Measurements from ENCODE around the gene IKZF2.

IKZF2 gene

DNA sequence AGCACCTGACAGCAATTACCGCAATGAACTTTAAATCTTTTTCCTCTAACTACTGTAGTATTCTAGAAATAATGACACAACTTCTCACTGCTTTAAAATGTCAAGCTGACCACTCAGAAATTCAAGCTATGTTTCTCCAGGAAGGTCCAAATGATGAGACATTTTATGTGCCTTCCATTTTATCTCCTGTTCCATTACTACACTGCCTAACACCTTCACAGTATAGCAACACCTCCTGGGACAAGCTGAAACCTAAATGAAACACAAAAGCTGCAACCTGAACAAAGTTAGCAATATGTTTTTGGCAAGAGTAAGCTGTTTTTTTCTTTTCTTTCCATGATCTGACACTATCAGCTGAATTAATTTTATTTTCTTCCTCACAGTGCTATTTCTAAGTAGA, 81.9 kb downstream of the IKZF2 start:
- H3K36me3 ChIP-seq (ENCODE audit: control insufficient read depth, insufficient read depth, low read length), result no peaks in the 10 kb centered on the region
- H3K27ac ChIP-seq (ENCODE audit: low read depth, low read length), result no peak overlapping the region
- H3K27me3 ChIP-seq (ENCODE audit: control insufficient read depth, insufficient read depth, low read length), result no peaks in the 10 kb centered on the region
- H3K4me3 ChIP-seq (ENCODE audit: low read depth, low read length), result no peak overlapping the region
- H3K9me3 ChIP-seq (ENCODE audit: control insufficient read depth, insufficient read depth, low read depth, low read length), result no peaks in the 10 kb centered on the region
- peaks cover 12% of the 10 kb centered on the region for H3K4me1 ChIP-seq (ENCODE audit: control insufficient read depth, insufficient read depth, low read length)
- no peak overlapping the region for H3K9ac ChIP-seq (ENCODE audit: low read length)

DNA sequence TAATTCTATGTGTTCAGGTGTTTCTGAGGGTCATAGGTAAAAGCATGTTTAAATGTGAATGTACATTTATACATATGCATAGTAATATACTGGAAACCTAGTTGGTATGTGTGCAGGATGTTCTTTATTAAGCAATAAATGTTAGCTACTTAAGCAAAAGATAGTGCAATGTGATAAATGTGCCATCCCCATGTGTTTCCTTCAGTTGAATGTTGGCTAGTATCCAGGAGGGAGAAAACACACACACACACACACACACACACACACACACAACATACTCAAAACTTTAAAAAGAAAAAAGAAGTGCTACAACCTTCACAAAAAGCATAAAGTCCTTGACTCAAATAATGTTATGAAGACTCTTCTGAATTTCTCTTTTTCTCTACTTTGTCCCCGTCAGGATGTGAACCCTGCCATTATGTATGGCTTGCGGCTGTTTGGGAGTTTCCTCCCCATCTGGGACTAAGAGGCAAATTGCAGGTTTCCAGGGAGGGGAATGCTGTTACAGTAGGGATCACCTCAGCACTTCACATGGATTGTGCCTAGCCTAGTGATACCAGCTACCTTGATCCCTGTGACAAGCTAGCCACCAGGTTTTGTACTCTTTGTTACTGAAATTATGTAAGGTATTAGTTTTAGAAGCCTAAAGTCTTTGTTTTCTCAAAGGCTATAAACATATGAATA, 82.6 kb downstream of the IKZF2 start:
- Histone ChIP-seq H3K4me1 (ENCODE audit: control insufficient read depth, insufficient read depth, low read length) (peaks cover 12% of the 10 kb centered on the region), H3K4me3 (ENCODE audit: low read depth, low read length) (no peak overlapping the region), H3K9me3 (ENCODE audit: control insufficient read depth, insufficient read depth, low read depth, low read length) (no peaks in the 10 kb centered on the region), H3K36me3 (ENCODE audit: control insufficient read depth, insufficient read depth, low read length) (no peaks in the 10 kb centered on the region), H3K9ac (ENCODE audit: low read length) (no peak overlapping the region), H3K27ac (ENCODE audit: low read depth, low read length) (no peak overlapping the region), H3K27me3 (ENCODE audit: control insufficient read depth, insufficient read depth, low read length) (no peaks in the 10 kb centered on the region)

DNA sequence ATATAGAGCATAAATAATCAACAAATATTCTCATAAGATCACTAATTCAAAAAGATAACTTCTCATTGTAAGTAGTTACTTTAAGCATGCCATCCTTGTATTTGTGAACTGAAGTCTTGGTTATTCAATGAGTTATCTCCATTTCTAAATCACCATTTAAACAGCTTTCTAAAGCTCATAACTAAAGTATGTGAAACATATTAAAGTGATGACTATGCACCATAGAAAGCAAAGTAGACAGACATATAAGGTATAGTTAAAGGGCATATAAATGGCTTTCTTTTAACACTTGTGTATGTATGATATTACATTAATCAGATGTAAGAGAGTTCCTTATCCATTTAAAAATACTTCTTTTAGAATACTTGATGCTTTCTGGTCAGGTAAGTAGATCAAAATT, 83.5 kb downstream of the IKZF2 start:
- no peaks in the 10 kb centered on the region for H3K36me3 ChIP-seq (ENCODE audit: control insufficient read depth, insufficient read depth, low read length)
- no peak overlapping the region for H3K27ac ChIP-seq (ENCODE audit: low read depth, low read length)
- peaks cover 12% of the 10 kb centered on the region for H3K4me1 ChIP-seq (ENCODE audit: control insufficient read depth, insufficient read depth, low read length)

DNA sequence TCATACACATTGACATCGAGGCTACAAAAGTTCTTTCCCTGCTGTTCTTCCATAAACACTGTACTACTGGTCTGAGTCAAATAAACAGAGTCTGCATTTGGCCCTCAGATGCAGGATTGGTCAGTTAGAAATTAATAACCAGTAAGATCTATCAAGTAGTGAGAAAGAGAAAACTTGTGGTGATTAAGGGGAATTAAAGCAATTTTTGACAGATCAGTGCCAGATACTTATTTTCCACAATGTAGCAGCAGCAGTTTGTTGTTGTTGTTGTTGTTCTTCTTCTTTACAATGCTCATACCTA, 85.0 kb downstream of the IKZF2 start:
- H3K4me3 ChIP-seq (ENCODE audit: low read depth, low read length), result no peak overlapping the region

More for the DNA sequence above, 83.5 kb downstream of the IKZF2 start:
- Histone ChIP-seq H3K27me3 (ENCODE audit: control insufficient read depth, insufficient read depth, low read length) (no peaks in the 10 kb centered on the region), H3K9ac (ENCODE audit: low read length) (no peak overlapping the region), H3K9me3 (ENCODE audit: control insufficient read depth, insufficient read depth, low read depth, low read length) (no peaks in the 10 kb centered on the region), H3K4me3 (ENCODE audit: low read depth, low read length) (no peak overlapping the region)

DNA sequence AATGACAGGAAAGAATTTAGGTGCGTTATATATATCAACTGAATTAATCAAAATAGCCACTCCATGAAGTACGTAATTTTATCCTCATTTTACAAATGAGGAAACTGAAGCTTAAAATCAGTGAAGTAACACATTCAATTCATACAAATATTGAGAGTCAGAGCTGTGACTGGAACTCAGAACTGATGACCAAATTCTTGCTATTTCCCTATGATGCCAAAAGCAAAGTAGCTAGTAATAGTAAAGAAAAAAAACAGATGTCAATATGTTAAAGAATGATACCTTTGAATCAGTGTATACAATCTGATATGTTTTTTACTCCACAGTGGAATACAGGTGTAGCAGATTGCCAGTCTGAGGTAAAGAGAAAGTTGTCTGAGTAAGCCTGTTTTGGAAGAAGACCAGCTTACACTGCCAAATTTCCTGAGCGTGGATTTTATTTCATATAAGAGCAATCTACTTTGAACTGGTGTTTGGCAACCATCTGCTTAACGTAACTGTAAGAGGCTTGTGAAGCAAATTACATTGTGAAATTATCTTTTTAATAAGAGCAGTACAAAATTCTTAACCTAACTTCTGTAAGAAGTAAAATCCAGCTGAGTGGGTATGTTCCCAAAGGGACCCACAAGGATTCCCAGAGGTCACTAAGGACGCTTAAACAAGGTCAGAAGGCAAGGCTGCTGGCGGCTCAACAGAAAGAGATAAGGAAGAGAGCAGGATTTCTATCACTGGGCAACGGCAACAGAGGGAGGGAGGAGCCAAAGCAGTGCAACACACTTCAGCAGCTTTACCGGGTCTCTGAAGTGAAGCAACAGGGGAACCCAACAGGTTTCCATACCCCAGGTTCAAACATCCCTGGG, 85.6 kb downstream of the IKZF2 start:
- H3K9ac ChIP-seq (ENCODE audit: low read length), result no peak overlapping the region
- no peaks in the 10 kb centered on the region for H3K9me3 ChIP-seq (ENCODE audit: control insufficient read depth, insufficient read depth, low read depth, low read length)
- H3K36me3 ChIP-seq (ENCODE audit: control insufficient read depth, insufficient read depth, low read length), result no peaks in the 10 kb centered on the region
- no peak overlapping the region for H3K27ac ChIP-seq (ENCODE audit: low read depth, low read length)
- no peaks in the 10 kb centered on the region for H3K27me3 ChIP-seq (ENCODE audit: control insufficient read depth, insufficient read depth, low read length)
- H3K4me1 ChIP-seq (ENCODE audit: control insufficient read depth, insufficient read depth, low read length), result peaks cover 12% of the 10 kb centered on the region
- no peak overlapping the region for H3K4me3 ChIP-seq (ENCODE audit: low read depth, low read length)

More for the DNA sequence above, 85.0 kb downstream of the IKZF2 start:
- Histone ChIP-seq H3K4me1 (ENCODE audit: control insufficient read depth, insufficient read depth, low read length) (peaks cover 12% of the 10 kb centered on the region), H3K27me3 (ENCODE audit: control insufficient read depth, insufficient read depth, low read length) (no peaks in the 10 kb centered on the region), H3K27ac (ENCODE audit: low read depth, low read length) (no peak overlapping the region), H3K36me3 (ENCODE audit: control insufficient read depth, insufficient read depth, low read length) (no peaks in the 10 kb centered on the region), H3K9ac (ENCODE audit: low read length) (no peak overlapping the region), H3K9me3 (ENCODE audit: control insufficient read depth, insufficient read depth, low read depth, low read length) (no peaks in the 10 kb centered on the region)

DNA sequence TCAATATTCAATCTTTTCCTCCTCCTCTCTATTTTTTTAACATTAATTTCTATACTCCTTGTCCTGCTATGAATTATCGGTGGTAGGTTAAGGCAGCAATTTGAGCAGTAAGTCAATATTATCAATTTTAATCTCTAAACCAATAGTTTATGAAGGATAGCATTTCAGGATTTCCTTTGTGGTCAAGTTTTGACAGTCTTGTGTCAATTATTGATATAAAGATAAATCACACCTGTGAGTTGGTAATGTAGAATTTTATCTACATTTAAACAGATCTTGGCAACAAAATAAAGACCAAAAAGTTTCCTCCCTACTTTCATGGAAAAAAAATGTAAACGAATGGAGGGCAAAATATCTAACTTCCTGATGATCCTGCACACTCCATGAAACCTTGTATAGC, 87.3 kb downstream of the IKZF2 start:
- no peaks in the 10 kb centered on the region for H3K36me3 ChIP-seq (ENCODE audit: control insufficient read depth, insufficient read depth, low read length)
- H3K27me3 ChIP-seq (ENCODE audit: control insufficient read depth, insufficient read depth, low read length), result no peaks in the 10 kb centered on the region
- peaks cover 7% of the 10 kb centered on the region; the same call in 1 of the 2 replicates for H3K4me1 ChIP-seq (ENCODE audit: control insufficient read depth, insufficient read depth, low read length)
- no peak overlapping the region for H3K9ac ChIP-seq (ENCODE audit: low read length)
- H3K27ac ChIP-seq (ENCODE audit: low read depth, low read length), result no peak overlapping the region
- H3K4me3 ChIP-seq (ENCODE audit: low read depth, low read length), result no peak overlapping the region
- H3K9me3 ChIP-seq (ENCODE audit: control insufficient read depth, insufficient read depth, low read depth, low read length), result no peaks in the 10 kb centered on the region

DNA sequence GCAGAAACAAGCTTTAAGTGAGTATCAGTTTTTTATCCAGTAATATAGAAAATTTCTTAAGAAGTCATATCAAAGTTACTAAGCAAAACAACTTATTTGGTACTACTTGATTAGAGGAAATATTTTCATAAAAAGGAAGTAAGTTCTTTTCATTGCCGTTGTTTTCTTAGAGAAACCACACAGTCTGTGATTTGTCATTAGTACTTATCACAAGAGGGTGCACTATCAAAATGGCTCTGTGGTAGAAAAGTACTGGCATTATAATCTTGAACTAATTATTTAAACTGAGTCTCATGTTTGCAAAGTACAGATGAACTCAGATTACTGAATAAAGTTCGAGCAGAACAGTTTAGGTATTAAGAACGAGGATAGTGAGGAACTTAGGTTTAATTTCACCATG, 93.4 kb downstream of the IKZF2 start:
- H3K9me3 ChIP-seq (ENCODE audit: control insufficient read depth, insufficient read depth, low read depth, low read length), result no peaks in the 10 kb centered on the region
- H3K9ac ChIP-seq (ENCODE audit: low read length), result no peak overlapping the region
- no peaks in the 10 kb centered on the region for H3K4me1 ChIP-seq (ENCODE audit: control insufficient read depth, insufficient read depth, low read length)
- H3K27me3 ChIP-seq (ENCODE audit: control insufficient read depth, insufficient read depth, low read length), result no peaks in the 10 kb centered on the region
- H3K27ac ChIP-seq (ENCODE audit: low read depth, low read length), result no peak overlapping the region
- H3K36me3 ChIP-seq (ENCODE audit: control insufficient read depth, insufficient read depth, low read length), result no peaks in the 10 kb centered on the region
- no peak overlapping the region for H3K4me3 ChIP-seq (ENCODE audit: low read depth, low read length)

DNA sequence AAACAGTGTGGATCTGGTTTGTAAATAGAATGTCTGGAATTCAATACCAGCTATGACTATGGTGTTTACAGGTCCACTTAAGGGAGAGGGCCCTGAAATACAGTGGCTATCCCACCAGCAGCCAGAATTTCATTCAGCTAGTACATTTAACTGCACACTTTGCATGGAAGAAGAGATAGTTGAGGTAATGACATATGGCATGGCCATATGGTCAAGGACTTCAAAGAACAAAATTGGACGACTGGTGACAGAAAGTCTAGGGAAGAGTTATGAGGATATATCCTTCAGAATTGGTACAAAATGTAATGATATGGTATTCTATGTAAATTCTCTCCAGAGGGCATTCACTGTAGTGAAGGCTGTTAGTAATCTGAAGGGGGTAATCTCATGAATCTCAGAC, 105.0 kb downstream of the IKZF2 start:
- Histone ChIP-seq H3K36me3 (ENCODE audit: control insufficient read depth, insufficient read depth, low read length) (no peaks in the 10 kb centered on the region), H3K27ac (ENCODE audit: low read depth, low read length) (no peak overlapping the region), H3K9me3 (ENCODE audit: control insufficient read depth, insufficient read depth, low read depth, low read length) (peaks cover 7% of the 10 kb centered on the region), H3K9ac (ENCODE audit: low read length) (no peak overlapping the region), H3K4me1 (ENCODE audit: control insufficient read depth, insufficient read depth, low read length) (no peaks in the 10 kb centered on the region), H3K27me3 (ENCODE audit: control insufficient read depth, insufficient read depth, low read length) (no peaks in the 10 kb centered on the region), H3K4me3 (ENCODE audit: low read depth, low read length) (no peak overlapping the region)

DNA sequence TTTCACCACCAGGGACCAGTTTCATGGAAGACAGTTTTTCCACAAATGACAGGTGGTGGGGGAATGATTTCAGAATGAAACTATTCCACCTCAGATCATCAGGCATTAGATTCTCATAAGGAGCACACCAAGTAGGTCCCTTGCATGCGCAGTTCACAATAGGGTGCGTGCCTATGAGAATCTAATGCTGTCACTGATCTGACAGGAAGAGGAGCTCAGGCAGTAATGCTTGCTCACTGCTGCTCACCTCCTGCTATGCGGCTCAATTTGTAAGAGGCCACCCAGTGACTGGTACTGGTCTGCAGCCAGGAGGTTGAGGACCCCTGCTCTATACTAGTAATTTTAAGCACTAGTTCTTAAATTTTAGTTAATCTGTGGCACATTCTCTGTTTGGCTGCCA, 107.8 kb downstream of the IKZF2 start:
- no peaks in the 10 kb centered on the region for H3K36me3 ChIP-seq (ENCODE audit: control insufficient read depth, insufficient read depth, low read length)
- H3K4me1 ChIP-seq (ENCODE audit: control insufficient read depth, insufficient read depth, low read length), result no peaks in the 10 kb centered on the region
- no peak overlapping the region for H3K9ac ChIP-seq (ENCODE audit: low read length)
- H3K27me3 ChIP-seq (ENCODE audit: control insufficient read depth, insufficient read depth, low read length), result no peaks in the 10 kb centered on the region
- H3K9me3 ChIP-seq (ENCODE audit: control insufficient read depth, insufficient read depth, low read depth, low read length), result peaks cover 7% of the 10 kb centered on the region
- no peak overlapping the region for H3K27ac ChIP-seq (ENCODE audit: low read depth, low read length)
- H3K4me3 ChIP-seq (ENCODE audit: low read depth, low read length), result no peak overlapping the region

DNA sequence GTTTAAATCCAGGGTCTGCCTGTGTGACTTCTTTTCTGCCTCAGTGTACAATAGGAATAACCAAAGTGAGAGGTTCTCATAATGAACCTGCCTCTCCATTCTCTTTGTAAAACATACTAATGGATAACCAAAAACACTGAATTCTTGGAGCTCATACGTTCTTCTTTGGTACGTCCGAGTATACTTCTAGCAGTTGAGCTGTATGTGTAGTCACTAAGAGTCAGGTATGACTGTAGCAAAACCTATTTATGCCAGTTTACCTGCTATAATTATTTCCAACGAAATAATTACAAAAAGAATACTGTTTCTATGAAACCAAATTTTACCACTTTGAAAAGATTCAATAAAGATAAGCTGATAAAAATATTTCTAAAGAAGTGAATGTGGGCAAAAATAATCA, 109.2 kb downstream of the IKZF2 start:
- peaks cover 7% of the 10 kb centered on the region for H3K9me3 ChIP-seq (ENCODE audit: control insufficient read depth, insufficient read depth, low read depth, low read length)
- H3K27ac ChIP-seq (ENCODE audit: low read depth, low read length), result no peak overlapping the region
- H3K9ac ChIP-seq (ENCODE audit: low read length), result no peak overlapping the region
- no peak overlapping the region for H3K4me3 ChIP-seq (ENCODE audit: low read depth, low read length)
- H3K36me3 ChIP-seq (ENCODE audit: control insufficient read depth, insufficient read depth, low read length), result no peaks in the 10 kb centered on the region
- no peaks in the 10 kb centered on the region for H3K27me3 ChIP-seq (ENCODE audit: control insufficient read depth, insufficient read depth, low read length)
- H3K4me1 ChIP-seq (ENCODE audit: control insufficient read depth, insufficient read depth, low read length), result no peaks in the 10 kb centered on the region

DNA sequence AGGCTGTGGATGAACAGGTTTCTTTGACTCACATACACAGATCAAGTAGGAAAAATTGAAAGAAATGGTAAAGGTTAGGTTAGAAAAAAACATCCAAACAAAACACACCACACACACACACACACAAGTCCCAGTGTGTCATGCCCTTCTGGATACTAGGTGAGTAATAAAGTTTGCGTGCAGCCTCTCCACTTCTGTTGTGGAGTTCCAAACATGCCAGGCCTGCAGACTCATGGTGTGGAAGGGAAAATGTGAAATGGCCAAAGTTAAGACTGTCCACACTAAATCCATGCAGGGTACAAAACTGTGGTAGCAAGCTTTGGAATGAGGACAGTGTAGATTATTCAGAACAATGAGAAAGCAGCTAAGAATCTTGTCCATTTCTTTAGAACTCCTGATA, 114.6 kb downstream of the IKZF2 start:
- no peaks in the 10 kb centered on the region for H3K27me3 ChIP-seq (ENCODE audit: control insufficient read depth, insufficient read depth, low read length)
- H3K9ac ChIP-seq (ENCODE audit: low read length), result no peak overlapping the region
- no peaks in the 10 kb centered on the region for H3K4me1 ChIP-seq (ENCODE audit: control insufficient read depth, insufficient read depth, low read length)
- H3K36me3 ChIP-seq (ENCODE audit: control insufficient read depth, insufficient read depth, low read length), result no peaks in the 10 kb centered on the region
- no peak overlapping the region for H3K4me3 ChIP-seq (ENCODE audit: low read depth, low read length)
- no peak overlapping the region for H3K27ac ChIP-seq (ENCODE audit: low read depth, low read length)
- H3K9me3 ChIP-seq (ENCODE audit: control insufficient read depth, insufficient read depth, low read depth, low read length), result no peaks in the 10 kb centered on the region
